T-helper 2 cell (primary cell): Measurements from ENCODE around the gene AVPR1B.

ENCODE experiments used
- DNase-seq, 5 experiments: peaks; one replicate each; pipeline versions ENCODE4 v3.0.0 to v3.0.0-alpha.2; 2012 to 2022

AVPR1B gene

DNA sequence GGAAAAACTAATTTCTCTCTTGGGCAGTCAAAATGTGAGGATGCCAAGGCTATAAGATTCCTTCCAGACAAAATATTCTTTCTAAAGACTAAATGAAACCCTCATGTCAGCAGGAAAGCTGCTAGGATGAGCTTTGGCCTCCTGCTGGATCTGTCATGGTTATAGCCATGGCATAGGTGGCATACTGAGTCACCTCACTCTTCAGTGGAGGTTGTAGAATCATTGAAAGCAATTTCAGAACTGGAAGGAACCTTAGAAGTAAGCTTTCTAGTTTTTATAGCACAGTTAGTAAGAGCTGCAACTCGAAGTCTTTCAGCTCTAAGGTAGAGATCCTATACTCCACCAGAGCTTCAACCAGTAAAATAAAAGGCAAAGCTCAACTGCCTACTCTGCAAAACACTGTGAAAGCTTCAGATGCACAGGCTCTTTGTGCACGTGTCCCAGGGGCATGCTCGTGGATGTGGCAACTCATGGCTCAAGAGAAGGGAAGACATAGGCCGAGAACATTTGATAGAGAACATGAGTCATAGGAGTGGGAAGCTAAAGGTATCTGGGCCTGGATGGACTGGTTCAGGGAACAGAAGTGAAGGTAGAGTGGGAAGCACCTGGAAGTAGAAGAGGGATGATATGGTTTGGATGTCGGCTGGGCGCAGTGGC is 5.8 kb downstream of the AVPR1B start:
- DNase-seq: no peak

DNA sequence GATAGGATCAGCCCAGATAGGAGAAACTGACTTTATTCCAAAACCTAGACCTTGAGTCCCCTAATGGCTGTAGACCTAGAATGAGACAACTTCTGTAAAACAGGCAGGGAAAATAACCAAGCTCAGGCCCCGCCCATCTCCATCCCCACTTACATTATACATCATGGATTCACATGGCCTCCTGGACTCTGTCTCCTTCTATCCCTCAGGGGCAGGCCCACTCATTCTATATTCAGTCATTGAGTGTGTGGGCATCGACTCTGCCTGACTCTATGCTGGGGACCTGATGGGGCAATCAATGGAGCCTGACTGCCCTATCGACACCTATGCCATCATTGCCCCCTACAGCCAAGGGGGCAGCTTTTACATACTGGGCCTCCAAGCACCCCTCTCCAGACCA is 6.4 kb downstream of the AVPR1B start:
- no peak for DNase-seq

DNA sequence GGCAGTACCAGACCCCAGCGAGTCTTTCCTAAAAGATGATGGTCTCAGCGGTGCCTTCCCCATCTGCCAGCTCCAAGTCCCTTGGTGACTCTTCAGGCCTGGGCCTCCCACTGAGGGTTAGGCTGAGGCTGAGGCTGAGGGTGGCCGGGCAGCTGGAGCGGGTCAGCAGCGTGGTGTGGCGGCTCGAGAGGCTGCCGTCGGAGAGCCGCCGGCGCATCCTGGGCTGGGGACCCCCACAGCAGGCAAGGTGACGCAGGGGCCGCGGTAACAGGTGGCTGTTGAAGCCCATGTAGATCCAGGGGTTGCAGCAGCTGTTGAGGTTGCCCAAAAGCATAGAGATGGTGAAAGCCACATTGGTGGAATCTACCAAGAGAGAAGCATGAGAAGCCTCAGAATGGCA is 7.0 kb downstream of the AVPR1B start:
- no peak for DNase-seq

DNA sequence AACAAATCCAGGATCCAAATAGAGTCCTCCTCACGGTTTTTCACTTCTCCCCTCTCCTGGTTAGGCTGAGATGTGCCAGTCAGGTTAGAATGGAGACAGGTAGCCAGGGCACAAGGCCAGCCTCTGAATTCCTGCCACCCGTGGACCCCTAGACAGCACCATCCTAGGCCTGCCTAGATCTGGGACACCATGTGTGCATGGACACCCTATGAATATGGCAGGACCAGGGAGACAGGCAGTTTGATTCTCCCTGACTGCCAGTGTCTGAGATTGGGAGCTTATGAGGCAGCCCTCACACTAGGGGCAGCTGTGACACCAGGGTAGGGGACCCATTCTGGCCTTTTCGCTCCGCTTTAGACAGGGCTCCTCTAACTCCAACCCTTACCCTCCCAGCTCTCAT is 7.5 kb downstream of the AVPR1B start:
- DNase-seq: no peak

DNA sequence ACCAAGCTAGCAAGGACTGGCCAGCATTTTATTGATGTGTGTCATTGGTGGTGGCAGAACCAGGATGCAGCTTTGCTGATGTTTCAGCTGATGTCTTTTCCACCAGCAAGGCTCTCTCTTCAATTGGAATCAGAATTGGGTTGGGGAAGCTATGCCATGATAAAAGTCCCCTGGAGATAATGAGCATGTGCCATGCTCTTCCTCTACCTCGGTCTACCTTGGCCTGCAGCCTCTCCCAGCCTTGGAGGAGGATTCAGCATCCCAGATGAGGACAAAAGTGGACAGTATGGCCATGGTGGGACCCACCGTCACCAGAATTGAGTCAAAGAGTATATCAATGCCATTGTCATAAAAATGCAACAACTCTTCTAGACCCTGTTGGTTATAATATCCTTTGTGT is 8.6 kb downstream of the AVPR1B start:
- no peak for DNase-seq

DNA sequence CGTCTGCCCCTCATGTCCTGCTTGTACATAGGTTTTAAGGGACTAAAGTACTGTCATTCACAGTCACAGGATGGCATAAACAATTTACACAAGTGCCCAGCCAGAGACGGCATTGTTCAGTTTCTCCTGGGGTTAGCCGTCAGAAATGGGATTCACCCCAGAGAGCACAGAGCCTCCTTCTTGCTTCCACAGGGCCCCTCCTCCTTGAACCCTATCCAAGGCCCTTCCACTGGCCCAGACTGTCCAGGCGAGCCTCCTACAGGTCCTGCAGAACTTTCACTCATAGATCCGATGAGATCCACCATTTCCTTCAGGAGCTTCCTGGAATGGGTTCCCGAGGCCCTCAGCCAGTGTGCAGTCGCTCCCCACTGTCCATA is 10.0 kb downstream of the AVPR1B start:
- DNase-seq: no peak

DNA sequence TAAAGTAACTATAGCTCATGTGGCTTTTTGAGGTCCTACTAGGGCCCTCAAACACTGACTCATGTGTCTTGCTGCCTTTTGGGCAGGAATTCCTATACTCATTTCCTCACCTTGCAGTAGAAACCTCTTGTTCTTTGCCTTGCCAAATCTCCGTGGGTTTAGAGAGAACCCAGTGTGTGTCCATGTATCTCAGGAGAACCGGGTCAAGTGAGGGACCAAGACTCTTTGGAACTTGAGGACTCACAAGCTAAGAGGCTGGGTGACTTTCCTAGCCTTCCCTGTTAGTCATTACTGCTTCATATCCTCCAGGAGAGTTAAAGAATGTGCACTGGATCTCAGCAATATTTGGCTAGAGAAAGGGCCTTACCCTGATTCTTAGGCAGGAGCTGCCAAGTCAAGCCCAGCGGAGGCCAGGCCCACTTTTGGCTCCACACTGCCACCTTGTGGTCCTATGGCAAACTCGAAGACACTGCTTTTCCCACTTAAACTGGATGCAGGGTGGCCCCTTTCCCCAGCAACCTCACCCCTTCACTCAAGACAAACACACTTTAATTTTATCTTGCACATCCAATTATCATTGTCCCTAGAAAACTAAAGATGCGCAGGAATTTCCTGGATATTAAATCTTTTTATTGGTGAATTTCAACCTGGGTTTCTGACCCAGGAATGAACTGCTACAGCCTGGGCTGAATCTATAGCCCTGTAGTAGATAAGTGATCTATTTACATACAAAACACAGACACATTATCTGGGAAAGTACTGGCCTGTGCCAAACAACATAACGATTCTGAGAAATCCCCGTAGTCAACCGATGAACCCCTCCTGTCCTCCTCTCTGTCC is 10.6 kb downstream of the AVPR1B start:
- peak; percentile 19 to 70 (median 61) for DNase-seq

DNA sequence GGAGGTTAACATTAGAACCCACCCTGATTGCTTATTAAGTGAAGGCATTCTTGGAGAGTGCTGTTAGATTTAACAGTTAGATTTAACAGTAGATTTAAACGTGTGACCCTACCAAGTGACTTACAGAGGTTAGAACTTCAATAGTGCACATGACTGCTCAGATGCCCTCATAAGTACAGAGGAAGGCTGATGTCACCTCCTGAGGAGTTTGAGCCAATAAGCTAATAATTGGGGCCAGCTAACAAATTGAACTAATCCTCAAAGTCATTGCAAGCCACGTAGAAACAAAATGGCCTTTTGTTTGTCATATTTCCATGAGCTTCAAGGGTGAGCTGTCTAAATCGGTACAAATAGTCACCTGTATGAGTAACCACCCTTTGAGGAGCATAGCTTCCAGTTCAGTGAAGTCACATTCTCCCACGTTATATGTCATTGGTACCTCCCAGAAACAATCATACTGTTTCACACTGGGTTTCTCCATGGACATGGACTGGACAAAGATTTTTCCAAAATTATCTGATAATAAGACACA is 11.7 kb downstream of the AVPR1B start:
- no peak for DNase-seq

DNA sequence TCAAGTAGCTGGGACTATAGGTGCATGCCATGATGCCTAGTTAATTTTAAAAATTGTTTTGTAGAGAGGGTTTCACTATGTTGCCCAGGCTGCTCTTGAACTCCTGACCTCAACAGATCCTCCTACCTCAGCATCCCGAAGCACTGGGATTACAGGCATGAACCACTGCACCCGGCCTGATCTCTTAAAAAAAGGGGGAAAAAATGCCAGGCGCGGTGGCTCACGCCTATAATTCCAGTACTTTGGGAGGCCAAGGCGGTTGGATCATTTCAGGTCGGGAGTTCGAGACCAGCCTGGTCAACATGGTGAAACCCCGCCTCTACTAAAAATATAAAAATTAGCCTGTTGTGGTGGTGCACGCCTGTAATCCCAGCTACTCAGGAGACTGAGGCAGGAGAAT is 13.2 kb downstream of the AVPR1B start:
- DNase-seq: no peak

DNA sequence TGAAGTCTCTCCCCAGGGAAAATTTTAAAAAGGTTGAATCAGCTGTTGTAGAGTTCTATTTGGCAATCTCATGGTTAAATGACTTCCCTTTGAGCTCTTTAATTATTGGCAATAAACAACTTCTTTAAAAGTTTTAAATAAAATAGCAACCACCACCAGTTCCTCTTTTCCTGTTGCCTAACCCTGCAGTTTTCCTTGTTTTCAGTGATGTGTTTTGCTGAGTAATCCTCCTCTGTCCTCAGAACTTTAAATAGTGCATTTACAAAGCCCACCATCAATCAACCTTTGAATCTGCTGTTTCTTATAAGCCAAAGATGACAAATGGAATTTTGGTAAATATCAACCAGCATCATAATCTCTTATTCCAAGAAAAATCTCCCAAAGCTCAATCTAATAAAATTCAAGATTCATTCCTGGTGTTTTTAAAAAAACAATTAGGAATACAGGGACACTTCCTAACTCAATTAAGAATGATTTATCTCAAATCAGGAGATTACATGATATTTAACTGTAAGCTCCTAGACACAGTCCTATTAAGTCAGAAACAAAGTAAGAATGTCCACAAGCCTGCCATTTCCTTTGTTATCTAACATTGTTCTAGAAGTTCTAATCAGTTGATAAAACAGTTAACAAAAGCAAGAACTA is 14.8 kb downstream of the AVPR1B start:
- DNase-seq: no peak

DNA sequence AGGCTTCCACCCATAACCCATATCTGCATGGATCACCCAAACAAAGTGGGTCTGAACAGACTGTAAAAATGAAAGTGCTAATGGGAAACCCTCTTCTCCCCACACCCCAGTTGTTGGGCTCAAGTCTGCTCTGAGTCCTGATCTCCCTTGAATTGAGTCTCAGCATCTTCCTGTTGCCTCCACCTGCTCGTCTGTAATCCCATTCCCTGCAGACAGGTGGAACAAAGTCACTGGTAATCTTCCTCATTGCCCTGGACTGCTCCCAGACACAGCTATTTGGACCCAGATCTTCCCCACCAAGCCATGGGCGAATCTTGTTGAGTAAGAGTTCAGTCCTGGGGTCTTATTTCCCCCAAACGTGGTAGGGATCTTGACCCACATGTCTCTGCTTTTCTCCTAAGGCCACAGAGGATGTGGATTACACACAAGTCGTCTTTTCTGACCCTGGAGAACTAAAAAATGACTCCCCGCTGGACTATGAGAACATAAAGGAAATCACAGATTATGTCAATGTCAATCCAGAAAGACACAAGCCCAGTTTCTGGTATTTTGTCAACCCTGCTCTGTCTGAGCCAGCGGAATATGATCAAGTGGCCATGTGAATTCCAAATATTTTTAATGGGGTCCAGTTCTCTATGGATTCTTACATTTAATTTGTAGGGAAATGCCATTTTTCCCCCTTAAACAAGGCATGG is 15.7 kb downstream of the AVPR1B start:
- DNase-seq: no peak

DNA sequence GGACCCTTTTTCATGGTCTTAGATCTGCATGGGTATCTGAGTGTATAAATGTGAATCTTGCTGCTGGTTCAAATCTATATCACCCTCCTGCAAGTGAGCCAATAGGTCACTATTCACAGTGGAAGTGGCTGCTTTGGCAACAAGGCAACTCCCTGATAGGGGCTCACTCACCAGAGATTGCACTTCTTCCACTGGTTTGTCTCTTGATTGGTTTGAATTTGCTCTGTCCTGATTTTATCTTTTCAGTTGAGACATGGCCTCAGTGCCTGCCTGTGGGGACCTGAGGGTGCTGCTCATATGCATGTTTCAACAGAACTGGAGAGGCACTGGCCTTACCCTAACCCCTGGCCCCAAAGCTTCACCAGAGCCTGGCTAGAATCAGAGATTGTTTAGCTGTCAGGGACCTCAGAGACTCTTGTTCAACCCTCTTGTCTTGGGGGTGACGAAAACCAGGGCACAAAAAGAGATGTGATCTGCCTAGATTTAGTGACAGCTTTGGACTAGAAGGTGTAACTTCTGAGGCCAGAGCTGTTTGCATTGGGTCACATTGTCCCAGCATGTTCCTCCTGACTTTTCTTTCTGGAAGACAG is 16.9 kb downstream of the AVPR1B start:
- DNase-seq: no peak

DNA sequence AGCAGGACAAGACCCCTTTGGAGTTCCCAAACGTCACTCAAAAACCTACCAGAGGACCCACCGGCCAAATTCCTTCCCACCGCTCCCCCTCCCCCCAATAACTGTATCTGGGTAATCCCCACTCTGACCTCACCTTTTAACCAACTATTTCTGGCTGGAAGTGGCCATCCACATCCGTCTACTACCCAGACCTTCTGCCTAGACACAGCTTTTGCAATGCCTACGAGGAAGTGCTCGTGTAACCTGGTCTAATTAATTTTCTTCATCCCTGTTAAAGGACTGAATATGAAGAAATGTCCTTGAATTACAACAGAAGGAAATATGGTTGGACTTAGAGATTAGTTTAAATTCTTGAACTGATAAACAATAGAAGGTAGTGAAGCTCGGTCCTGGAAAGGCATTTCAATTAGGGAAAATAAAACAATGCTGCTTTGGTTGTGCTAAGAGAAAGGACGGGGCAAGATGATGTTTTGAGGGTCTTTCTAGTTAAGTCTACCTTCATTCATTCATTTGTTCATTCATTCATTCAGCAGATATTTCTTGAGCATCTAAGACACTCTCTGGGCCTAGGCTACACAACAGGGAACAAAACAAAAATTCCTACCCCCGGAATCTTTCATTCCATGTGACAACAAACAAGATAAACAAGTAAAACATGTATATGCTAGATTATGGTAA is 18.8 kb downstream of the AVPR1B start:
- DNase-seq: no peak

DNA sequence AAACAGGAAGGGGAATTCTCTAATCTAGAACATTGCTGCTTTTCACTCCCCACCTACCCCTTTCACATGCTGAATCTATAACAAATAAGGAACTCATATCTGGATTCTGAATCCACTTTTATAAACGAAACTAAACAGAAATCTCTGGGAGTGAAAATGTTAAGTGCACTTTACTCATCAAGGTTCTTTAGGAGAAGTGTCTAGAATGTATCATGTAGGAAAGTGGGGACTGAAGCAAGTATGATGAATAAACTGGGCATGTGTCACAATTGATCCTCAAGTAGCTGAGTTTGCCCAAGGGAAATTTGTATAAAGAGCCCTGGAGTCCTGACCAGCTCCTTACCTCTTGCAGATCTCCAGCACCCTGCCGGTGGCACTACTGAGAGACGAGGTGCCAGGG is 19.8 kb downstream of the AVPR1B start:
- no peak for DNase-seq

DNA sequence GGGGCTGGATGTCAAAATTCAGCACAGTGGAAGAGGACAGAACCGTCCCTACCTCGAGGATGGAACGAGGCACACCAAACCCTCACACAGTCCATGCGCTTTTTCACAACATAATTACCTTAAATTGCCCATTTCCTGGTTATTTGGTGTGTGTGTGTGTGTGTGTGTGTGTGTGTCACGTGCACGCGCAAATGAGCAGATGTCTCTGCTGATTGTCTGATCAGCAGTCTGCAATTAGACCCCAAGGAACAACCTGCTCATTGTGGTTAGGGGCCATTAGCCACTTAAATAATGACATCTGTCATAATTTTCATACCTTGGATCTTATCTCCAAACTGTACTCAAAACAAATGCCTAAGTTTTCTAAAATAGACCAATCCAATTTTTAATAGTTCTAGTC is 23.2 kb downstream of the AVPR1B start:
- peak in 1 of 5 experiments; percentile 18 for DNase-seq

DNA sequence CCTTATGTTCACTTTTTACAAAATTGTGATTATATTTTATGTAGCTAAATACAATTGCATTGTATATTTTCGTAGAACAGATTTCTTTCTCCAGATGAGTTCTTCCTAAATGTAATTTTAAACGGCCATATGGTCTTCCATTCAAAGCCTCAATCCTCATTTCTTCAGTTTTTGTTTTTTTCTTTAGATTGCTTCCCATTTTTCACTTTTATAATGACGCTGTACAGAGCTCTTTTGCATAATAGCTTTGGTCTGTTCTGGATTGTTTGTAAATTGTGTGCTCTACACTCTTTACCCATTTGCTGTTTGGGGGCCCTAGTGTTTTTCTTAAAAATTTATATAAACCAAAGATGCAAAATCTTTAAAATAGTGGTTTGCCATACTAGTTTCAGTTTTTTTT is 27.8 kb downstream of the AVPR1B start:
- no peak for DNase-seq

DNA sequence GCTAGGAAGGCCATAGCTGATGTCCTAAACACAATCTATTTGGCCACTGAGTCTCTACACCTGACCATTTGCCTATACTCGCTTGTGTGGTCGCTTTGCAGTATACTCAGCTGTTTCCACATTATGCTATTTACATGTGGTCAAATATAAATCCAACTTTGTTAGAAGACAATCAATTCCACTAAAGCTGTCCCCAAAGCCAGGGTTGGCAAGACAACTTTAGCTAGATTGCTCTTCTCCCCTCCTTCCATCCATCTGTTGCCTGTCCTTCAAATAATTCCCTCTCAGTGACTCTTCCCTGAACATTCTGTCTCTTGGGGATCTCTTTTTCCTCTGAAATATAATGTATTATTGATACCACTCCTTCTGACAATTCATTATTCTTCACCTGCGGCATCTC is 30.1 kb downstream of the AVPR1B start:
- no peak for DNase-seq

DNA sequence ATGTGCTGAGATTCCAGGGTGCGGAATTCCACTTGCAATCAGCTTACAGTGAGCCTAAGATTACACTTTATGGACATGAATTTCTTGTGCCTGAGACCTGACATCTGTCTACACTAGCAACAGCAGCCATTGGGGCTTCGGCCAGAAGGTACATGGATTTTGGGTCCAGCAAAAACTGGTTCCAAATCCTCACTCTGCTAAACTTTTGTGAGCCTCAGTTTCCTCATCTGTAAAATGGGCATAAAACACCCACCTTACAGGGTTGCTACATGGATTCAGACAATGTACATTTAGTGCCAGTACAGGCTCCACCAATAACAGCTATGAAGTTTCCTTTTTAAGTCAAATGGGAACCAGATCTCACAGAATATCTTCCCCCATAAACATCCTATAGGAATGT is 33.4 kb downstream of the AVPR1B start:
- no peak for DNase-seq

DNA sequence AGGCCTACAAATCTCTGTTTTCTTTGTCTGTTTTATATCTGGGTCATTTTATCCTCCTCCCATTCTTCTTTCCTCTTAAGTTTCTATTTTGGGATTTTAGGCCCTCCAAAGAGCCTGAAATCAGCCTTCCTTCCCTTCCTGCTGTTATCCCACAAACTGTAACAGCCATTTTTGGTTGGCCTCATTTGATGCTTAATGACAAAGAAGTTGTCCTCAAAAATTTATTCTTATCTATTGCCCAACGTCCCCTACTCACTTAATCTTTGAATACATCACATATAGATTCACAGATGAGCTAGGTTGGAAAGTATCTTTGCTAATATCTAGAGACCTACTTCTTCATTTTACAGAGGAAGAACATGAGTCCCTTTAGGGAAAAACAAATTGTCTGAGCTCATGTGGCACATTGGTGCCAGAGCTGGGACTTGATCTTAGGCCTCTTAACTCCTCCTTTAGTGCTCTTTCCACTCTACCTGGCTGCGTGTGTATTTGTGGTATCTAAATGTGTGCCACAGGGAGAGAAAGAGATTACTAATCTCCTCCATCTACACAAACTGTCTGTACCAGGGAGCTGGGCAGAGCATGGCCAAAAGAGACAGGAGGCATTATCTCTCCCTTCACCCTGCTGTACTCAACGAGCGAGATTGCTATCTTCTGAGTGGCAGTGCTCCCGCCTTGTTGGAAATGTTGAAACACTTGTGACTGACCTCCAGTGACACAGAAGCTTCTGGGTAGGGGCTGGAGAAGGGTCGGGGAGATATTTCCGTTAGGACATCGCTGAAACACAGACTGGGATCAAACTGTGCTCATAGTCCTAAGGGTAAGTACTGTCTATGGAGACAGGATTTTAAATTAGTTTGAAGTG is 34.1 kb downstream of the AVPR1B start:
- DNase-seq: no peak

DNA sequence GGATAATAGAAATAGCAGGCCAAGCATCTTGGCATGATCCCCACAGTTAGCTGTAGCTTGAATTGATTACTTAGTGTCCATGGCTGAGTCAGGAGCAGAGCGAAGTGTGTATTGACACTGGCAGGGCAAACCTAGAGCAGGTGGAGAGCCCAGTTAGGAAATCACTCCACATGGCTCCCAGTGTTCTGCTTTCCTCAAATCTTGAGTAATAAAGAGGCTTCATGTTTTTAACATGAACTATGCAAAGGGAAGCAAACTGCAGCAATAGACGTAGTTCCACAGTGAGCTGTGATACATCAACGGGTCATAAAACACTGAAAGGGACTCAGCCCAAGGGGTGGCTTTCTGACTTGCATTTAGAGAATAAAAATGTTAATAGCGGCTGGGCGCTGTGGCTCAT is 35.3 kb downstream of the AVPR1B start:
- no peak for DNase-seq
